Stromal cell of bone marrow (primary cell): ENCODE results near the gene ULK1.
A peak's percentile ranks its signal among the peaks of the same experiment; 100 is the strongest.

Experiments
- DNase-seq: peaks from one replicate; pipeline ENCODE4 v3.0.0-alpha.2; 2012; ENCODE audit warnings: low read depth

Gene ULK1

GRCh38 chr12:131908092-131909080, 14.0 kb downstream of the ULK1 start:
- DNase-seq = no peak

- DNase-seq = no peak
These were observed 14.8 kb downstream of the ULK1 start for GRCh38 chr12:131909081-131909751.

GRCh38 chr12:131909752-131910219, 15.4 kb downstream of the ULK1 start:
- DNase-seq = no peak

GRCh38 chr12:131910302-131911027, 16.0 kb downstream of the ULK1 start:
- no peak for DNase-seq

GRCh38 chr12:131911028-131911650, 16.7 kb downstream of the ULK1 start:
- no peak for DNase-seq

GRCh38 chr12:131911851-131912477, 17.5 kb downstream of the ULK1 start:
- DNase-seq = no peak

GRCh38 chr12:131912518-131913274, 18.3 kb downstream of the ULK1 start:
- peak; percentile 41 for DNase-seq

- no peak for DNase-seq
These were observed 19.2 kb downstream of the ULK1 start for GRCh38 chr12:131913666-131914065.

- no peak for DNase-seq
These were observed 19.8 kb downstream of the ULK1 start for GRCh38 chr12:131914179-131914702.

- no peak for DNase-seq
These were observed 20.7 kb downstream of the ULK1 start for GRCh38 chr12:131915000-131915689.

GRCh38 chr12:131915823-131916222, 21.4 kb downstream of the ULK1 start:
- no peak for DNase-seq

GRCh38 chr12:131916306-131917138, 22.1 kb downstream of the ULK1 start:
- no peak for DNase-seq

- no peak for DNase-seq
These were observed 22.8 kb downstream of the ULK1 start for GRCh38 chr12:131917139-131917710.

- DNase-seq = no peak
These were observed 23.4 kb downstream of the ULK1 start for GRCh38 chr12:131917711-131918306.

GRCh38 chr12:131918311-131919050, 24.1 kb downstream of the ULK1 start:
- no peak for DNase-seq

- no peak for DNase-seq
These were observed 24.6 kb downstream of the ULK1 start for GRCh38 chr12:131919051-131919347.

GRCh38 chr12:131919366-131920156, 25.1 kb downstream of the ULK1 start:
- no peak for DNase-seq
